WERI-Rb-1 (cell line): Measurements from ENCODE around the gene TUB.

ENCODE experiments used
- DNase-seq: peaks from one replicate; pipeline ENCODE4 v3.0.0-alpha.2; 2020
- H3K27ac ChIP-seq: fragments of 250-450 bp; sonication (Bioruptor Pico); 2 replicates; pipeline ENCODE4 v1.5.1; 2020; ENCODE audit warnings: mild to moderate bottlenecking, moderate library complexity
- H3K27me3 ChIP-seq: fragments of 250-450 bp; sonication (Bioruptor Pico); 2 replicates; pipeline ENCODE4 v1.5.1; 2021; ENCODE audit warnings: mild to moderate bottlenecking, low read depth, moderate library complexity; ENCODE audit not compliant: insufficient read depth, severe bottlenecking
- H3K36me3 ChIP-seq: fragments of 250-450 bp; sonication (Bioruptor Pico); 2 replicates; pipeline ENCODE4 v1.5.1; 2020; ENCODE audit warnings: mild to moderate bottlenecking, moderate library complexity
- H3K4me3 ChIP-seq: 2 replicates; pipeline ENCODE4 v1.5.1; 2011; ENCODE audit warnings: low read depth, mild to moderate bottlenecking, control low read depth, low read length
- H3K9me3 ChIP-seq: fragments of 250-450 bp; sonication (Bioruptor Pico); 2 replicates; pipeline ENCODE4 v1.5.1; 2021; ENCODE audit warnings: mild to moderate bottlenecking, moderate library complexity; ENCODE audit not compliant: severe bottlenecking
- TF ChIP-seq, protein P1 (sequence below): IDR thresholded peaks from 2 replicates; pipeline ENCODE4 v1.5.1; 2011; ENCODE audit warnings: low read depth, mild to moderate bottlenecking, control low read depth, inconsistent platforms, low read length

TUB gene

DNA sequence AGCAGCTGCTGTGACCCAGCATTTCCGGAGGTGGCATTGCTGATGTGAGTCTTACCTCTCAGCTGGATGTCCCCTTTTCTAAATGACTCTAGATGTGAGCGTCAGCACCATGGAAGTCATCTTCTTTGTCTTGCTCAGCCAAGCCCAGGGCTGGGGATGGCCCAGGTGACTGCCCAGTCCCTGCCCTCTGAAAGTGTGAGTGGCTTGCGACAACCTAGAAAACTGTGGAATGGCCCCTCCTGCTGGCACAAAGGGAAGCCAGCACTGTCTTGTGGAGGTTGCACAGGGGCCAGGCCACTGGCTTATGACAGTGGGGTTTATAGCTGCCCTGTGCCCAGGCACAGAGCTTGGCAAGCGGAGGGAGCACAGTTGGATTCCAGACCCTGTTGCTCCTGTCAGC lies 6.2 kb downstream of the TUB start:
- Histone ChIP-seq H3K36me3 (peaks cover 4% of the 10 kb centered on the region; the same call in 1 of the 2 replicates), H3K27me3 (no peaks in the 10 kb centered on the region), H3K9me3 (no peaks in the 10 kb centered on the region), H3K4me3 (no peak overlapping the region), H3K27ac (no peak overlapping the region)
- DNase-seq, result no peak
- TF ChIP-seq, protein P1, sequence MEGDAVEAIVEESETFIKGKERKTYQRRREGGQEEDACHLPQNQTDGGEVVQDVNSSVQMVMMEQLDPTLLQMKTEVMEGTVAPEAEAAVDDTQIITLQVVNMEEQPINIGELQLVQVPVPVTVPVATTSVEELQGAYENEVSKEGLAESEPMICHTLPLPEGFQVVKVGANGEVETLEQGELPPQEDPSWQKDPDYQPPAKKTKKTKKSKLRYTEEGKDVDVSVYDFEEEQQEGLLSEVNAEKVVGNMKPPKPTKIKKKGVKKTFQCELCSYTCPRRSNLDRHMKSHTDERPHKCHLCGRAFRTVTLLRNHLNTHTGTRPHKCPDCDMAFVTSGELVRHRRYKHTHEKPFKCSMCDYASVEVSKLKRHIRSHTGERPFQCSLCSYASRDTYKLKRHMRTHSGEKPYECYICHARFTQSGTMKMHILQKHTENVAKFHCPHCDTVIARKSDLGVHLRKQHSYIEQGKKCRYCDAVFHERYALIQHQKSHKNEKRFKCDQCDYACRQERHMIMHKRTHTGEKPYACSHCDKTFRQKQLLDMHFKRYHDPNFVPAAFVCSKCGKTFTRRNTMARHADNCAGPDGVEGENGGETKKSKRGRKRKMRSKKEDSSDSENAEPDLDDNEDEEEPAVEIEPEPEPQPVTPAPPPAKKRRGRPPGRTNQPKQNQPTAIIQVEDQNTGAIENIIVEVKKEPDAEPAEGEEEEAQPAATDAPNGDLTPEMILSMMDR, result peak; percentile 57; the same call in 1 of the 2 replicates

DNA sequence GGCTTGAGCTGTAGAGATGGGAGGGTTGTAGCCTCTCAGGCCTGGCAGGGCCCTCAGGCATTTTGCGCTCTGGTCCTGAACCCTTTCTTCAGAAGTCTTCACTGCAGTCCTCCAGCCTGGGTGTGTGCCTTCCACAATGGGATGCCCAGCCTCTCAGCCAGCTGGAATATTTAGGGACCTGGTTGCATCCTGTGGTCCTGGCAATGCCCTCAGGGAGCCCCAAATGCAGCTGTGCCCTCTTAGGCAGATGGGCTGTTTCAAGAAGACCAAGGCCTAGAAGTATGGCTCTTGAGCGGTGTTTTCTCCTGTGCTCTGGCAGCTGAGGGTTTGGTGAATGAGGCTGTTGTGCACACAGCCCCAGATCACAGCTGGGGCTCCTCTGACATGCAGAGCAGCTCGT lies 6.7 kb downstream of the TUB start:
- no peaks in the 10 kb centered on the region for H3K27me3 ChIP-seq
- H3K4me3 ChIP-seq, result no peak overlapping the region
- H3K36me3 ChIP-seq, result peaks cover 4% of the 10 kb centered on the region; the same call in 1 of the 2 replicates
- no peak overlapping the region for H3K27ac ChIP-seq
- no peaks in the 10 kb centered on the region for H3K9me3 ChIP-seq
- TF ChIP-seq, protein P1, result no peak
- DNase-seq, result no peak

DNA sequence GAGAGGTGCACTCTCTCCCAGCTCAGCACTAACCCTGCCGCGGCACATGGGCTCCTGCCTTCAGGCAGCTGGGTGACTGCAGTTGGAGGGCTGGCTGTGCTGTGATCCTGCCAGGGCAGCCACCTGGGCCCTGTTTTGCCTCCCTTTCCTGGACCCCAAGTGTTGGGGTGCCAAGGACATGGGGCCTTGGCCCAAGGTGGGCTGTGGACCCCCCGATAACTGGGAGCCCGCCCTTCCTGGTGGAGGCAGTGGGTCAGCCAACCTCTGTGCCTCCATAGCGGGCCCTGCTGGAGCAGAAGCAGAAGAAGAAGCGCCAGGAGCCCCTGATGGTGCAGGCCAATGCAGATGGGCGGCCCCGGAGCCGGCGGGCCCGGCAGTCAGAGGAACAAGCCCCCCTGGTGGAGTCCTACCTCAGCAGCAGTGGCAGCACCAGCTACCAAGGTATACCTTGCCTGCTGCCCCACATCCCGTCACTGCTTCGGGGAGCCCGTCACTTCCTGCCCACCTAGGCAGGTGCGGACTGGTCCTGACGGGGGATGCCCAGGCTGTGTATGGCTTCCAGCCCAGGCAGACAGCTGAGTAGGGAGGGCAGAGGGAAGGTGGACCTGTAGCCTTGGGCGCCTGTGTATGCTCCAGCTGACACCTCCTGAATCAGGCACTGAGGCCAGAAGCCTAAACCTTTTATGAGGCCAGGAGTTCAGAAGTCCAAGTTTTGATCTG lies 8.9 kb downstream of the TUB start:
- TF ChIP-seq, protein P1, result no peak
- Histone ChIP-seq H3K4me3 (no peak overlapping the region), H3K36me3 (peaks cover 17% of the 10 kb centered on the region), H3K27me3 (no peaks in the 10 kb centered on the region), H3K27ac (no peak overlapping the region), H3K9me3 (no peaks in the 10 kb centered on the region)
- no peak for DNase-seq

DNA sequence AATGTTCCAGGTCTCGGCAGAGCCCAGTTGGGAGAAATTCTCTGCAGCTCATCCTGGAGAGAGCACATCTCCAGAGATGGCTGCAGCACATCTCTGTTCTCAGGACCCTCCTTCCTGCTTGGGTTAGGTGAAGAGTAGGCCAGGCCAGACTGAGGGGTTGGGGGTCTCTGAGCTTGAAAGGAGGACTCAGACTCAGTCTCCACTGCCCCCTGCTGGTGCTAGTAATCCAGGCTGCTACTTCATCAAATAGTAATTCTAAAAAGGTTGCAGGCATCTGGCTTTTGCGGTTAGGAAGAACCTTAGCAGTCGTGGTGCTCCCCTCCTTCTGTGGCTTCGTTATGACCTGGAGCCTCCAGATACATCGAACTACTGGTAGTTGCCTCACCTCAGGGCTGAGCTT lies 9.7 kb downstream of the TUB start:
- H3K4me3 ChIP-seq, result no peak overlapping the region
- H3K36me3 ChIP-seq, result peaks cover 22% of the 10 kb centered on the region
- H3K9me3 ChIP-seq, result no peaks in the 10 kb centered on the region
- DNase-seq, result peak; percentile 69
- TF ChIP-seq, protein P1, result peak; percentile 83
- no peaks in the 10 kb centered on the region for H3K27me3 ChIP-seq
- H3K27ac ChIP-seq, result peak overlapping the region; percentile 40

DNA sequence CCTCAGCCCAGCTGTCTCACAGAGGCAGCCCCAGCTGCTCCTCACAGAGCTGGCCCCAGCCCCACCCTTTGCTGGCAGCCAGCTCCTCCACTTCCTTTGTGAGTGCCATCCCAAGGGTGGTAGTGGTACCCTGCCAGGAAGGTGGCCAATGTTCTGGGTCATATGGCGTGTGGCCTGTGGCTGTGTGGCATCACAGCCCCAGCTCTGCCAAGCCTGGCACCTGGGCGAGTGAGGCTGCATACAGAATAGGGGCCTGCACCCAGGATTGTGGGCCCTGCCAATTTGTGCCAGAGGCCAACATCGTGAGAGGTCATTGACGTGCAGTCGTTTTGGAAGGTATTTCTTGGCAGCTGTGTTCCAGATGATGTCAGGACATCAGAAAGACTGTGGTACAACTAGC lies 10.7 kb downstream of the TUB start:
- Histone ChIP-seq H3K27ac (no peak overlapping the region), H3K36me3 (peaks cover 29% of the 10 kb centered on the region), H3K9me3 (no peaks in the 10 kb centered on the region), H3K4me3 (no peak overlapping the region), H3K27me3 (no peaks in the 10 kb centered on the region)
- no peak for DNase-seq
- TF ChIP-seq, protein P1, result no peak
